HCT116 (cell line): ENCODE results near the gene G6PC2. TPM values are rescaled to one million over a fixed set of nuclear protein-coding genes. Genes with fewer than 3 reads are reported as not detected.

ENCODE experiments used
- ATAC-seq: fragments of 200-7000 bp; cut with Tn5 transposase; 2 replicates; pipeline ENCODE4 v1.9.1; 2020; ENCODE audit warnings: mild to moderate bottlenecking, moderate library complexity
- BruUV-seq: library from RNA; stranded (reverse); fragments of 400-500 nt; replicated peaks from 2 replicates; lab custom pipeline; 2021; lab: Mats Ljungman, UMichigan
- CTCF ChIA-PET: fragments of 300-600 bp; sonication (Branson Sonifier 250); formaldehyde crosslinking; loops from one replicate; lab custom pipeline; 2021; ENCODE audit warnings: antibody characterized with exemption; lab: Charles Lee
- POLR2A ChIA-PET: fragments of 300-600, 350-600 bp; sonication (Branson Sonifier 250); formaldehyde crosslinking; loops from one replicate; lab custom pipeline; 2021; ENCODE audit warnings: antibody characterized with exemption; lab: Charles Lee
- RAD21 ChIA-PET, 2 experiments: fragments of 300-600 bp; sonication (Branson Sonifier 250); formaldehyde crosslinking; loops; one replicate each; lab custom pipeline; 2023; ENCODE audit warnings: low total read pairs in 2 of 2; ENCODE audit not compliant: uncharacterized antibody in 2 of 2, unreplicated experiment in 2 of 2, low non-redundant PET in 1 of 2; lab: Charles Lee
- DNase-seq: peaks from one replicate; pipeline ENCODE4 v3.0.0-alpha.2; 2010; ENCODE audit warnings: low read depth, low spot score
- H2AFZ ChIP-seq: fragments of 200-600 bp; shearing (Covaris generic), sonication (generic); 2 replicates; pipeline ENCODE4 v1.6.1; 2017; ENCODE audit warnings: low read depth, mixed run types, mixed read lengths, antibody characterized with exemption, low read length; ENCODE audit not compliant: poor library complexity, severe bottlenecking
- H3K27ac ChIP-seq: 2 replicates; pipeline ENCODE4 v1.5.1; 2012; ENCODE audit warnings: low read depth, low read length
- H3K27me3 ChIP-seq: fragments of 200-600 bp; sonication (generic); 2 replicates; pipeline ENCODE4 v1.6.1; 2016; ENCODE audit warnings: mixed run types, low read length, mixed read lengths; ENCODE audit not compliant: insufficient read depth
- H3K36me3 ChIP-seq, 2 experiments: fragments of 200-500 bp in 1 of 2; fragments of 200-600 bp in 1 of 2; sonication (Bioruptor generic) in 1 of 2; sonication (generic) in 1 of 2; 2 replicates each; pipeline versions ENCODE4 v1.5.1 to v1.6.1; 2014 to 2016; ENCODE audit warnings: low read length in 2 of 2, inconsistent platforms in 1 of 2, mixed read lengths in 1 of 2, mixed run types in 1 of 2; ENCODE audit not compliant: insufficient read depth in 2 of 2, control insufficient read depth in 1 of 2
- H3K4me1 ChIP-seq, 2 experiments: fragments of 200-600 bp in 1 of 2; sonication (generic) in 1 of 2; 2 replicates each; pipeline versions ENCODE4 v1.5.1 to v1.6.1; 2012 to 2017; ENCODE audit warnings: low read length in 2 of 2, inconsistent platforms in 1 of 2, mild to moderate bottlenecking in 1 of 2, mixed read lengths in 1 of 2, mixed run types in 1 of 2, moderate library complexity in 1 of 2; ENCODE audit not compliant: insufficient read depth in 2 of 2, control insufficient read depth in 1 of 2
- H3K4me2 ChIP-seq: fragments of 200-600 bp; sonication (generic); 2 replicates; pipeline ENCODE4 v1.6.1; 2017; ENCODE audit warnings: mixed run types, low read length, mixed read lengths
- H3K4me3 ChIP-seq, 2 experiments: fragments of 200-600 bp in 1 of 2; sonication (generic) in 1 of 2; replicated peaks in 1 of 2; 2 replicates each; pipeline ENCODE4 v1.5.1; 2011 to 2016; ENCODE audit warnings: low read length in 2 of 2, control low read depth in 1 of 2, low read depth in 1 of 2, mild to moderate bottlenecking in 1 of 2, mixed read lengths in 1 of 2, mixed run types in 1 of 2
- H3K79me2 ChIP-seq: fragments of 200-600 bp; sonication (generic); 2 replicates; pipeline ENCODE4 v1.6.1; 2017; ENCODE audit warnings: mild to moderate bottlenecking, mixed run types, low read length, moderate library complexity, mixed read lengths; ENCODE audit not compliant: insufficient read depth
- H3K9ac ChIP-seq: fragments of 200-600 bp; sonication (generic); 2 replicates; pipeline ENCODE4 v1.6.1; 2016; ENCODE audit warnings: low read length, mixed read lengths
- H3K9me2 ChIP-seq: fragments of 200-600 bp; sonication (generic), shearing (Covaris generic); 2 replicates; pipeline ENCODE4 v1.6.1; 2017; ENCODE audit warnings: mixed run types, mild to moderate bottlenecking, moderate library complexity; ENCODE audit not compliant: insufficient read depth
- H3K9me3 ChIP-seq, 2 experiments: fragments of 200-500 bp in 1 of 2; fragments of 200-600 bp in 1 of 2; sonication (Bioruptor generic) in 1 of 2; sonication (generic) in 1 of 2; 2 replicates each; pipeline ENCODE4 v1.6.1; 2014 to 2017; ENCODE audit warnings: low read length in 2 of 2, mixed read lengths in 2 of 2, inconsistent platforms in 1 of 2, low read depth in 1 of 2, mild to moderate bottlenecking in 1 of 2, mixed run types in 1 of 2, moderate library complexity in 1 of 2; ENCODE audit not compliant: control insufficient read depth in 1 of 2, insufficient read depth in 1 of 2
- H4K20me1 ChIP-seq: fragments of 200-600 bp; sonication (generic), shearing (Covaris generic); 2 replicates; pipeline ENCODE4 v1.6.1; 2017; ENCODE audit warnings: mixed run types, mild to moderate bottlenecking, moderate library complexity; ENCODE audit not compliant: insufficient read depth
- ATF3 ChIP-seq: IDR thresholded peaks from 2 replicates; pipeline ENCODE4 v1.6.1; 2012
- EGR1 ChIP-seq: IDR thresholded peaks from 2 replicates; pipeline ENCODE4 v1.6.1; 2012; ENCODE audit warnings: low read depth
- JUND ChIP-seq: IDR thresholded peaks from 2 replicates; pipeline ENCODE4 v1.6.1; 2012
- MAX ChIP-seq: IDR thresholded peaks from 2 replicates; pipeline ENCODE4 v1.6.1; 2012
- POLR2AphosphoS5 ChIP-seq: IDR thresholded peaks from 2 replicates; pipeline ENCODE4 v1.6.1; 2011; ENCODE audit warnings: mild to moderate bottlenecking, low read depth, low read length, moderate library complexity
- RAD21 ChIP-seq: IDR thresholded peaks from 2 replicates; pipeline ENCODE4 v1.6.1; 2012; ENCODE audit warnings: low read depth, mild to moderate bottlenecking
- TCF7L2 ChIP-seq: IDR thresholded peaks from 2 replicates; pipeline ENCODE4 v1.7.0; 2011; ENCODE audit warnings: borderline replicate concordance, inconsistent platforms; ENCODE audit not compliant: insufficient read depth, insufficient read length; ENCODE audit errors: extremely low read depth
- ZNF274 ChIP-seq: fragments of 200-500 bp; sonication (Bioruptor generic); IDR thresholded peaks from 2 replicates; pipeline ENCODE4 v1.6.1; 2014; ENCODE audit warnings: mild to moderate bottlenecking, low read depth, low read length, inconsistent platforms
- intact Hi-C: fragments of 100-400 bp; cut with micrococcal nuclease; formaldehyde crosslinking; loops from 2 replicates; pipeline ENCODE4 v1.10.0; 2022
- total RNA-seq: library from RNA; stranded (reverse); gene quantifications from one replicate; pipeline ENCODE4 v1.2.1, GENCODE V29; 2021; ENCODE audit not compliant: unreplicated experiment
- TF ChIP-seq, protein P1 (sequence below): IDR thresholded peaks from 2 replicates; pipeline ENCODE4 v1.6.1; 2012; ENCODE audit warnings: low read depth

Gene G6PC2
- total RNA-seq, 1 experiment from 2014 or later: not detected

GRCh38 chr2:168896783-168897182, 4.3 kb upstream of the G6PC2 start:
- H3K4me2 ChIP-seq: no peak overlapping the region
- H3K27me3 ChIP-seq: no peaks in the 10 kb centered on the region
- CTCF ChIA-PET: no interaction called here
- intact Hi-C loops: no loop called here
- H3K4me1 ChIP-seq: no peaks in the 10 kb centered on the region
- H3K9me2 ChIP-seq: no peaks in the 10 kb centered on the region
- H3K9me3 ChIP-seq: no peaks in the 10 kb centered on the region
- no TSS peak for BruUV-seq
- RAD21 ChIA-PET: no interaction called here
- no peak for DNase-seq
- H3K27ac ChIP-seq: no peak overlapping the region
- H2AFZ ChIP-seq: no peak overlapping the region
- POLR2A ChIA-PET: no interaction called here
- H3K4me3 ChIP-seq: no peak overlapping the region
- H3K9ac ChIP-seq: no peak overlapping the region
- TF ChIP-seq ZNF274 (no peak), ATF3 (no peak)
- ATAC-seq: no peak
- no peaks in the 10 kb centered on the region for H3K36me3 ChIP-seq
- H3K79me2 ChIP-seq: no peaks in the 10 kb centered on the region
- no peaks in the 10 kb centered on the region for H4K20me1 ChIP-seq

DNA sequence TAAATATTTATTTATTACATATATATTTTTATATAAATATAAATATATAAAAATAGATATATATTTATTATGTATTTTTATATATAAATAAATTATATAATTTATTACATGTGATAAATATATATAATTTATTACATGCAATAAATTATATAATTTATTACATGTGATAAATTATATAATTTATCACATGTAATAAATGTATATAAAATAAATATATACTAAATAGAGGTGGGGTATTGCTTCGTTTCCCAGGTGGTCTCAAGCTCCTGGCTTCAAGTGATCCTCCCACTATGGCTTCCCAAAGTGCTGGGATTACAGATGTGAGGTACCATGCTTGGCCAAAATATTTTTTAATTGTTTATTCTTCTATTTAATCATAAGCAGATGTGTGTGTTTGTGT, 3.6 kb upstream of the G6PC2 start:
- Histone ChIP-seq H3K27me3 (no peaks in the 10 kb centered on the region), H3K9me3 (no peaks in the 10 kb centered on the region), H3K36me3 (no peaks in the 10 kb centered on the region), H3K4me1 (no peaks in the 10 kb centered on the region), H3K79me2 (no peaks in the 10 kb centered on the region), H3K4me2 (no peak overlapping the region), H3K9me2 (no peaks in the 10 kb centered on the region), H4K20me1 (no peaks in the 10 kb centered on the region), H2AFZ (no peak overlapping the region), H3K27ac (no peak overlapping the region), H3K9ac (no peak overlapping the region), H3K4me3 (no peak overlapping the region)
- ChIA-PET CTCF (no interaction called here), RAD21 (no interaction called here), POLR2A (no interaction called here)
- no peak for DNase-seq
- no TSS peak for BruUV-seq
- TF ChIP-seq POLR2AphosphoS5 (no peak), RAD21 (no peak), EGR1 (no peak), MAX (no peak), JUND (no peak), TCF7L2 (no peak)
- TF ChIP-seq, protein P1, sequence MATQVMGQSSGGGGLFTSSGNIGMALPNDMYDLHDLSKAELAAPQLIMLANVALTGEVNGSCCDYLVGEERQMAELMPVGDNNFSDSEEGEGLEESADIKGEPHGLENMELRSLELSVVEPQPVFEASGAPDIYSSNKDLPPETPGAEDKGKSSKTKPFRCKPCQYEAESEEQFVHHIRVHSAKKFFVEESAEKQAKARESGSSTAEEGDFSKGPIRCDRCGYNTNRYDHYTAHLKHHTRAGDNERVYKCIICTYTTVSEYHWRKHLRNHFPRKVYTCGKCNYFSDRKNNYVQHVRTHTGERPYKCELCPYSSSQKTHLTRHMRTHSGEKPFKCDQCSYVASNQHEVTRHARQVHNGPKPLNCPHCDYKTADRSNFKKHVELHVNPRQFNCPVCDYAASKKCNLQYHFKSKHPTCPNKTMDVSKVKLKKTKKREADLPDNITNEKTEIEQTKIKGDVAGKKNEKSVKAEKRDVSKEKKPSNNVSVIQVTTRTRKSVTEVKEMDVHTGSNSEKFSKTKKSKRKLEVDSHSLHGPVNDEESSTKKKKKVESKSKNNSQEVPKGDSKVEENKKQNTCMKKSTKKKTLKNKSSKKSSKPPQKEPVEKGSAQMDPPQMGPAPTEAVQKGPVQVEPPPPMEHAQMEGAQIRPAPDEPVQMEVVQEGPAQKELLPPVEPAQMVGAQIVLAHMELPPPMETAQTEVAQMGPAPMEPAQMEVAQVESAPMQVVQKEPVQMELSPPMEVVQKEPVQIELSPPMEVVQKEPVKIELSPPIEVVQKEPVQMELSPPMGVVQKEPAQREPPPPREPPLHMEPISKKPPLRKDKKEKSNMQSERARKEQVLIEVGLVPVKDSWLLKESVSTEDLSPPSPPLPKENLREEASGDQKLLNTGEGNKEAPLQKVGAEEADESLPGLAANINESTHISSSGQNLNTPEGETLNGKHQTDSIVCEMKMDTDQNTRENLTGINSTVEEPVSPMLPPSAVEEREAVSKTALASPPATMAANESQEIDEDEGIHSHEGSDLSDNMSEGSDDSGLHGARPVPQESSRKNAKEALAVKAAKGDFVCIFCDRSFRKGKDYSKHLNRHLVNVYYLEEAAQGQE: no peak
- no peak for ATAC-seq
- intact Hi-C loops: no loop called here
